H9 (cell line): ENCODE results near the gene SUPT7L. TPM values are rescaled to one million over a fixed set of nuclear protein-coding genes. Genes with fewer than 3 reads are reported as not detected.
"Not testable (repeated sequence)": the region's sequence is repeated elsewhere in the genome, so short reads cannot be mapped to it uniquely, and the experiment has no call there.

Experiments used
- DNase-seq: peaks from one replicate; pipeline ENCODE4 v3.0.0-alpha.2; 2017
- H2AFZ ChIP-seq: one replicate; pipeline ENCODE4 v1.6.1; 2013; ENCODE audit warnings: mild to moderate bottlenecking, low read length, control low read depth, moderate library complexity
- H2AK5ac ChIP-seq: 2 replicates; pipeline ENCODE4 v1.6.1; 2013; ENCODE audit warnings: low read length, control low read depth, mixed read lengths; ENCODE audit not compliant: insufficient read length
- H2BK120ac ChIP-seq: one replicate; pipeline ENCODE4 v1.6.1; 2013; ENCODE audit warnings: low read depth, mild to moderate bottlenecking, low read length, control low read depth, inconsistent platforms; ENCODE audit not compliant: poor library complexity, severe bottlenecking
- H2BK12ac ChIP-seq: 2 replicates; pipeline ENCODE4 v1.6.1; 2013; ENCODE audit warnings: low read length, control low read depth, mixed read lengths, low read depth; ENCODE audit not compliant: insufficient read length
- H2BK15ac ChIP-seq: 2 replicates; pipeline ENCODE4 v1.6.1; 2013; ENCODE audit warnings: low read depth, low read length, control low read depth
- H2BK20ac ChIP-seq: one replicate; pipeline ENCODE4 v1.6.1; 2013; ENCODE audit warnings: low read depth, mild to moderate bottlenecking, low read length, control low read depth, inconsistent platforms; ENCODE audit not compliant: poor library complexity, severe bottlenecking
- H2BK5ac ChIP-seq: 2 replicates; pipeline ENCODE4 v1.6.1; 2013; ENCODE audit warnings: low read length, control low read depth, mixed read lengths; ENCODE audit not compliant: insufficient read length
- H3K14ac ChIP-seq: 2 replicates; pipeline ENCODE4 v1.6.1; 2013; ENCODE audit warnings: low read length, control low read depth; ENCODE audit not compliant: insufficient read depth
- H3K18ac ChIP-seq: 2 replicates; pipeline ENCODE4 v1.6.1; 2013; ENCODE audit warnings: low read depth, mild to moderate bottlenecking, mixed read lengths, low read length, control low read depth; ENCODE audit not compliant: insufficient read length
- H3K23ac ChIP-seq: 2 replicates; pipeline ENCODE4 v1.6.1; 2013; ENCODE audit warnings: low read length, control low read depth, mixed read lengths, low read depth; ENCODE audit not compliant: insufficient read length
- H3K23me2 ChIP-seq: 2 replicates; pipeline ENCODE4 v1.6.1; 2013; ENCODE audit warnings: low read depth, mild to moderate bottlenecking, mixed read lengths, low read length, control low read depth; ENCODE audit not compliant: insufficient read length, poor library complexity, severe bottlenecking
- H3K27ac ChIP-seq: 2 replicates; pipeline ENCODE4 v1.5.1; 2013; ENCODE audit warnings: low read length, control low read depth, mixed read lengths, low read depth; ENCODE audit not compliant: insufficient read length
- H3K27me3 ChIP-seq: 2 replicates; pipeline ENCODE4 v1.6.1; 2013; ENCODE audit warnings: low read length, control low read depth, inconsistent platforms; ENCODE audit not compliant: insufficient read depth
- H3K4ac ChIP-seq: 2 replicates; pipeline ENCODE4 v1.6.1; 2013; ENCODE audit warnings: low read depth, mild to moderate bottlenecking, control low read depth, inconsistent platforms, low read length, moderate library complexity
- H3K4me1 ChIP-seq: 2 replicates; pipeline ENCODE4 v1.6.1; 2013; ENCODE audit warnings: low read length, control low read depth, inconsistent platforms; ENCODE audit not compliant: insufficient read depth
- H3K4me2 ChIP-seq: 2 replicates; pipeline ENCODE4 v1.6.1; 2013; ENCODE audit warnings: low read length, control low read depth, mixed read lengths; ENCODE audit not compliant: insufficient read length, insufficient read depth
- H3K56ac ChIP-seq: 2 replicates; pipeline ENCODE4 v1.6.1; 2013; ENCODE audit warnings: low read depth, mild to moderate bottlenecking, mixed read lengths, low read length, control low read depth; ENCODE audit not compliant: insufficient read length
- H3K79me1 ChIP-seq: 2 replicates; pipeline ENCODE4 v1.6.1; 2013; ENCODE audit warnings: low read depth, mild to moderate bottlenecking, moderate library complexity, low read length, control low read depth, inconsistent platforms; ENCODE audit not compliant: insufficient read depth, poor library complexity, severe bottlenecking
- H3K79me2 ChIP-seq: 2 replicates; pipeline ENCODE4 v1.6.1; 2013; ENCODE audit warnings: low read length, control low read depth, inconsistent platforms; ENCODE audit not compliant: insufficient read depth
- H3K9ac ChIP-seq: 2 replicates; pipeline ENCODE4 v1.6.1; 2013; ENCODE audit warnings: low read length, control low read depth, mixed read lengths; ENCODE audit not compliant: insufficient read length; ENCODE audit errors: extremely low read depth
- H3K9me3 ChIP-seq: one replicate; pipeline ENCODE4 v1.6.1; 2013; ENCODE audit warnings: low read depth, low read length, inconsistent platforms; ENCODE audit not compliant: control insufficient read depth
- H3T11ph ChIP-seq: one replicate; pipeline ENCODE4 v1.6.1; 2013; ENCODE audit warnings: mild to moderate bottlenecking, low read length, control low read depth, inconsistent platforms
- H4K20me1 ChIP-seq: one replicate; pipeline ENCODE4 v1.6.1; 2013; ENCODE audit not compliant: control insufficient read depth, insufficient read length, insufficient read depth
- H4K5ac ChIP-seq: 2 replicates; pipeline ENCODE4 v1.6.1; 2013; ENCODE audit warnings: low read depth, mild to moderate bottlenecking, mixed read lengths, low read length, control low read depth; ENCODE audit not compliant: insufficient read length
- H4K8ac ChIP-seq: replicated peaks from 2 replicates; pipeline ENCODE4 v1.6.1; 2013; ENCODE audit warnings: low read length, control low read depth, mixed read lengths, low read depth; ENCODE audit not compliant: insufficient read length
- H4K91ac ChIP-seq: 2 replicates; pipeline ENCODE4 v1.6.1; 2013; ENCODE audit warnings: low read depth, mild to moderate bottlenecking, moderate library complexity, mixed read lengths, low read length, control low read depth; ENCODE audit not compliant: insufficient read length
- H3K27ac Mint-ChIP-seq, 3 experiments: 2 replicates in 2 of 3; 3 replicates in 1 of 3; pipeline ENCODE4 v1.8.0; 2020 to 2021; ENCODE audit warnings: mixed read lengths in 3 of 3, mild to moderate bottlenecking in 1 of 3, moderate library complexity in 1 of 3
- H3K27me3 Mint-ChIP-seq: 2 replicates; pipeline ENCODE4 v1.8.0; 2021; ENCODE audit warnings: low read depth, mild to moderate bottlenecking, moderate library complexity, mixed read lengths
- H3K36me3 Mint-ChIP-seq, 3 experiments: 2 replicates in 2 of 3; 3 replicates in 1 of 3; pipeline ENCODE4 v1.8.0; 2020 to 2021; ENCODE audit warnings: low read depth in 3 of 3, mixed read lengths in 3 of 3; ENCODE audit not compliant: insufficient read depth in 1 of 3
- H3K4me1 Mint-ChIP-seq, 2 experiments: 2 replicates each; pipeline ENCODE4 v1.8.0; 2020; ENCODE audit warnings: mixed read lengths in 2 of 2
- H3K4me3 Mint-ChIP-seq, 2 experiments: 2 replicates in 1 of 2; 3 replicates in 1 of 2; pipeline ENCODE4 v1.8.0; 2020 to 2021; ENCODE audit warnings: mild to moderate bottlenecking in 2 of 2, mixed read lengths in 2 of 2, moderate library complexity in 1 of 2
- H3K9me3 Mint-ChIP-seq, 2 experiments: 2 replicates in 1 of 2; 3 replicates in 1 of 2; pipeline ENCODE4 v1.8.0; 2020; ENCODE audit warnings: mild to moderate bottlenecking in 2 of 2, mixed read lengths in 2 of 2, moderate library complexity in 1 of 2
- WGBS: extraction: QIAGEN DNeasy Blood & Tissue Kit; methylation state at CpG from one replicate; pipeline ENCODE4 v1.1.7; 2013; ENCODE audit warnings: missing lambda C conversion rate, low lambda C conversion rate, mixed read lengths; ENCODE audit not compliant: insufficient read length; ENCODE audit errors: extremely low coverage; 5-methylcytosine and 5-hydroxymethylcytosine counted together
- total RNA-seq: library from RNA; stranded (reverse); gene quantifications from 2 replicates; pipeline ENCODE4 v1.2.1, GENCODE V29; 2021
- TF ChIP-seq, protein P1 (sequence below): fragments of 200-600 bp; sonication (generic); conservative IDR thresholded peaks from 3 replicates; pipeline ENCODE4 v1.8.0; 2021; ENCODE audit warnings: antibody characterized with exemption, mild to moderate bottlenecking

Gene SUPT7L
- total RNA-seq, 1 experiment from 2014 or later = 30.4 TPM

DNA sequence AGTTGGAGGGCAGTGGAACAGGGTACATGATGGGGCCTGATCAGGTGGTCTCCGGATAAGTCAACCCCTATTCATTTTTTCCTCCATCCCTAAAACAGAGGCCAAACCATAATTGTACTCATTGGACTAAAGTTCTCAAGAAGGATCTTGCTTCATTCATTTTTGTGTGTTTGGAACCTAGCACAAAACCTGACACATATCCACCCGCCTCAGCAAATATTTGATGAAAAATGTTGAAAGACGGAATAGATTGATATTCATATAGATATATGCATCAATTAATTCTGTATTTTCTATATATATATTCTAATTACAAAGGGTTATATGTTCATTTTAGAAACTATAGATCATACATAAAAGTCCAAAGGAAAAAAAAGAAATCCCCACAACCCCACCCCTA is 22.2 kb upstream of the SUPT7L start:
- no peaks in the 10 kb centered on the region for H3K9me3 ChIP-seq
- H3K4me1 ChIP-seq = no peaks in the 10 kb centered on the region
- H2BK5ac ChIP-seq = no peak overlapping the region
- H3K23ac ChIP-seq = no peak overlapping the region
- Mint-ChIP-seq H3K27ac (no peak overlapping the region), H3K4me3 (no peak overlapping the region), H3K36me3 (peaks cover 0 to 43% (median 29%) of the 10 kb centered on the region in 3 experiments; a peak in 5 of 7 replicates), H3K4me1 (no peaks in the 10 kb centered on the region), H3K9me3 (no peaks in the 10 kb centered on the region), H3K27me3 (no peaks in the 10 kb centered on the region)
- no peak overlapping the region for H3K18ac ChIP-seq
- no peak overlapping the region for H3K56ac ChIP-seq
- H4K5ac ChIP-seq = no peak overlapping the region
- H4K91ac ChIP-seq = no peak overlapping the region
- no CpG with 5 or more reads among the region's 3 CpGs for WGBS
- DNase-seq = no peak
- no peaks in the 10 kb centered on the region for H3K27me3 ChIP-seq
- H3K27ac ChIP-seq = no peak overlapping the region
- no peak overlapping the region for H2BK12ac ChIP-seq
- no peak overlapping the region for H2BK15ac ChIP-seq
- no peak overlapping the region for H2BK120ac ChIP-seq
- H3K23me2 ChIP-seq = no peaks in the 10 kb centered on the region
- TF ChIP-seq, protein P1, sequence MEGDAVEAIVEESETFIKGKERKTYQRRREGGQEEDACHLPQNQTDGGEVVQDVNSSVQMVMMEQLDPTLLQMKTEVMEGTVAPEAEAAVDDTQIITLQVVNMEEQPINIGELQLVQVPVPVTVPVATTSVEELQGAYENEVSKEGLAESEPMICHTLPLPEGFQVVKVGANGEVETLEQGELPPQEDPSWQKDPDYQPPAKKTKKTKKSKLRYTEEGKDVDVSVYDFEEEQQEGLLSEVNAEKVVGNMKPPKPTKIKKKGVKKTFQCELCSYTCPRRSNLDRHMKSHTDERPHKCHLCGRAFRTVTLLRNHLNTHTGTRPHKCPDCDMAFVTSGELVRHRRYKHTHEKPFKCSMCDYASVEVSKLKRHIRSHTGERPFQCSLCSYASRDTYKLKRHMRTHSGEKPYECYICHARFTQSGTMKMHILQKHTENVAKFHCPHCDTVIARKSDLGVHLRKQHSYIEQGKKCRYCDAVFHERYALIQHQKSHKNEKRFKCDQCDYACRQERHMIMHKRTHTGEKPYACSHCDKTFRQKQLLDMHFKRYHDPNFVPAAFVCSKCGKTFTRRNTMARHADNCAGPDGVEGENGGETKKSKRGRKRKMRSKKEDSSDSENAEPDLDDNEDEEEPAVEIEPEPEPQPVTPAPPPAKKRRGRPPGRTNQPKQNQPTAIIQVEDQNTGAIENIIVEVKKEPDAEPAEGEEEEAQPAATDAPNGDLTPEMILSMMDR = no peak
- H3K79me2 ChIP-seq = no peaks in the 10 kb centered on the region
- H3K9ac ChIP-seq = no peak overlapping the region
- no peak overlapping the region for H3K4ac ChIP-seq
- H3K79me1 ChIP-seq = no peaks in the 10 kb centered on the region
- H3K14ac ChIP-seq = no peak overlapping the region
- no peak overlapping the region for H2BK20ac ChIP-seq
- H3T11ph ChIP-seq = no peak overlapping the region
- H2AFZ ChIP-seq = no peak overlapping the region
- no peak overlapping the region for H3K4me2 ChIP-seq
- H4K8ac ChIP-seq = no peak overlapping the region
- no peak overlapping the region for H2AK5ac ChIP-seq
- H4K20me1 ChIP-seq = no peaks in the 10 kb centered on the region

- H3K27me3 Mint-ChIP-seq, H4K20me1 ChIP-seq, H3K56ac ChIP-seq, H2AFZ ChIP-seq, H2BK20ac ChIP-seq, H3K27ac Mint-ChIP-seq, H4K5ac ChIP-seq, H3K4me1 Mint-ChIP-seq, H3K14ac ChIP-seq, H3K4me2 ChIP-seq, H3K23me2 ChIP-seq, H3K4me1 ChIP-seq, H3K4ac ChIP-seq, H3K9ac ChIP-seq, H3K27me3 ChIP-seq, H2BK5ac ChIP-seq, H3K23ac ChIP-seq, H3T11ph ChIP-seq, H3K4me3 Mint-ChIP-seq, H3K18ac ChIP-seq, H2BK120ac ChIP-seq, H3K79me1 ChIP-seq, H3K27ac ChIP-seq, H4K91ac ChIP-seq, DNase-seq, H3K79me2 ChIP-seq, H2AK5ac ChIP-seq, H4K8ac ChIP-seq, H2BK12ac ChIP-seq, H3K9me3 Mint-ChIP-seq, H3K9me3 ChIP-seq, H2BK15ac ChIP-seq: not testable (repeated sequence)
- H3K36me3 Mint-ChIP-seq = peaks cover 0 to 43% (median 29%) of the 10 kb centered on the region in 3 experiments; a peak in 5 of 7 replicates
- no CpG with 5 or more reads among the region's 1 CpG for WGBS
Measured at GRCh38 chr2:27685006-27685405, 21.6 kb upstream of the SUPT7L start.
